CD14-positive monocyte (primary cell): ENCODE measurements around the gene CASTOR1. TPM values are rescaled to one million over a fixed set of nuclear protein-coding genes. Genes with fewer than 3 reads are reported as not detected.

Experiments used
- DNase-seq, 3 donors: peaks; one replicate each; pipeline ENCODE4 v3.0.0-alpha.2; 2011 to 2022
- H2AFZ ChIP-seq: 2 replicates; pipeline ENCODE4 v1.6.0; 2012; ENCODE audit warnings: mild to moderate bottlenecking, low read depth, low read length, inconsistent platforms; ENCODE audit not compliant: insufficient read depth, poor library complexity, severe bottlenecking
- H3K27ac ChIP-seq, 2 donors: 1 replicate in 1 of 2; 2 replicates in 1 of 2; pipeline ENCODE4 v1.5.1; 2012 to 2013; ENCODE audit warnings: low read length in 2 of 2, control low read depth in 1 of 2, inconsistent platforms in 1 of 2, low read depth in 1 of 2, mild to moderate bottlenecking in 1 of 2
- H3K27me3 ChIP-seq, 2 donors: one replicate each; pipeline versions ENCODE4 v1.6.0 to v1.6.1; 2011 to 2013; ENCODE audit warnings: low read length in 2 of 2; ENCODE audit not compliant: control insufficient read depth in 2 of 2, insufficient read depth in 2 of 2
- H3K36me3 ChIP-seq, 2 donors: replicated peaks in 1 of 2; 1 replicate in 1 of 2; 2 replicates in 1 of 2; pipeline versions ENCODE4 v1.5.1 to v1.6.1; 2012 to 2013; ENCODE audit warnings: low read length in 2 of 2, control low read depth in 1 of 2, inconsistent platforms in 1 of 2, mild to moderate bottlenecking in 1 of 2; ENCODE audit not compliant: insufficient read depth in 2 of 2, control insufficient read depth in 1 of 2
- H3K4me1 ChIP-seq, 2 donors: 1 replicate in 1 of 2; 2 replicates in 1 of 2; pipeline versions ENCODE4 v1.5.1 to v1.6.1; 2012 to 2013; ENCODE audit warnings: low read length in 2 of 2, control low read depth in 1 of 2, inconsistent platforms in 1 of 2, mild to moderate bottlenecking in 1 of 2, moderate library complexity in 1 of 2; ENCODE audit not compliant: insufficient read depth in 2 of 2, control insufficient read depth in 1 of 2
- H3K4me2 ChIP-seq: replicated peaks from 2 replicates; pipeline ENCODE3; 2012; ENCODE audit warnings: low read length, moderate library complexity, mild to moderate bottlenecking; ENCODE audit not compliant: poor library complexity, severe bottlenecking; ENCODE audit errors: extremely low read depth
- H3K4me3 ChIP-seq, 3 experiments: fragments of 200-600 bp in 1 of 3; sonication (generic) in 1 of 3; replicated peaks in 1 of 3; 1 replicate in 2 of 3; 2 replicates in 1 of 3; pipeline ENCODE4 v1.5.1; 2011 to 2013; ENCODE audit warnings: low read length in 3 of 3, mild to moderate bottlenecking in 3 of 3, control low read depth in 2 of 3, low read depth in 2 of 3, inconsistent platforms in 1 of 3, moderate library complexity in 1 of 3
- H3K79me2 ChIP-seq: 2 replicates; pipeline ENCODE4 v1.6.0; 2012; ENCODE audit warnings: mild to moderate bottlenecking, control low read depth, inconsistent platforms, low read length, moderate library complexity; ENCODE audit not compliant: insufficient read depth
- H3K9ac ChIP-seq: 2 replicates; pipeline ENCODE4 v1.6.0; 2017; ENCODE audit warnings: low read length, mild to moderate bottlenecking; ENCODE audit not compliant: insufficient read depth, poor library complexity, severe bottlenecking
- H3K9me3 ChIP-seq, 2 donors: replicated peaks in 1 of 2; 1 replicate in 1 of 2; 2 replicates in 1 of 2; pipeline versions ENCODE4 v1.5.1 to v1.6.1; 2012 to 2013; ENCODE audit warnings: low read length in 2 of 2, control low read depth in 1 of 2; ENCODE audit not compliant: control insufficient read depth in 1 of 2, insufficient read depth in 1 of 2
- H4K20me1 ChIP-seq: 2 replicates; pipeline ENCODE4 v1.6.0; 2012; ENCODE audit warnings: mild to moderate bottlenecking, low read length, control low read depth, moderate library complexity; ENCODE audit not compliant: insufficient read depth
- H3K27ac Mint-ChIP-seq, 7 donors: one replicate each; pipeline ENCODE4 v1.8.0; 2020; ENCODE audit warnings: mild to moderate bottlenecking in 7 of 7, mixed read lengths in 7 of 7, moderate library complexity in 6 of 7, inconsistent platforms in 2 of 7
- H3K27me3 Mint-ChIP-seq, 3 donors: one replicate each; pipeline ENCODE4 v1.8.0; 2021 to 2022; ENCODE audit warnings: low read depth in 3 of 3, mild to moderate bottlenecking in 3 of 3, mixed read lengths in 3 of 3, moderate library complexity in 3 of 3, inconsistent platforms in 1 of 3
- H3K36me3 Mint-ChIP-seq, 2 donors: one replicate each; pipeline ENCODE4 v1.8.0; 2020; ENCODE audit warnings: mixed read lengths in 2 of 2, inconsistent platforms in 1 of 2, mild to moderate bottlenecking in 1 of 2
- H3K4me1 Mint-ChIP-seq: one replicate; pipeline ENCODE4 v1.8.0; 2020; ENCODE audit warnings: mild to moderate bottlenecking, mixed read lengths
- H3K4me3 Mint-ChIP-seq, 2 donors: one replicate each; pipeline ENCODE4 v1.8.0; 2020; ENCODE audit warnings: mild to moderate bottlenecking in 2 of 2, mixed read lengths in 2 of 2, moderate library complexity in 1 of 2
- H3K9me3 Mint-ChIP-seq, 7 donors: one replicate each; pipeline ENCODE4 v1.8.0; 2020 to 2022; ENCODE audit warnings: mixed read lengths in 7 of 7, mild to moderate bottlenecking in 6 of 7, moderate library complexity in 6 of 7, inconsistent platforms in 2 of 7
- CTCF ChIP-seq: fragments of 200-600 bp; IDR thresholded peaks from one replicate; pipeline ENCODE4 v1.8.0; 2022; ENCODE audit warnings: antibody characterized with exemption, mild to moderate bottlenecking
- WGBS: methylation state at CpG from one replicate; pipeline ENCODE4 v1.1.5; 2013; ENCODE audit warnings: missing lambda C conversion rate; ENCODE audit not compliant: insufficient coverage; 5-methylcytosine and 5-hydroxymethylcytosine counted together
- intact Hi-C, 2 donors: fragments of 100-400 bp; cut with micrococcal nuclease; formaldehyde crosslinking; loops; one replicate each; pipeline versions ENCODE4 v1.15.0 to v1.15.1; 2023
- polyA plus RNA-seq, 3 donors: library from polyadenylated mRNA; depleted of rRNA in 1 of 3; unstranded in 2 of 3; stranded (reverse) in 1 of 3; fragments of 300-500 nt in 2 of 3; fragments of >200 nt in 1 of 3; fragmentation: Illumina TruSeq in 2 of 3; gene quantifications; 1 replicate in 2 of 3; 2 replicates in 1 of 3; pipeline ENCODE4 v1.2.3, GENCODE V29; 2012 to 2021

The CASTOR1 gene
- polyA plus RNA-seq, 3 donors: 6.4 to 15.5 (median 6.5) TPM

DNA sequence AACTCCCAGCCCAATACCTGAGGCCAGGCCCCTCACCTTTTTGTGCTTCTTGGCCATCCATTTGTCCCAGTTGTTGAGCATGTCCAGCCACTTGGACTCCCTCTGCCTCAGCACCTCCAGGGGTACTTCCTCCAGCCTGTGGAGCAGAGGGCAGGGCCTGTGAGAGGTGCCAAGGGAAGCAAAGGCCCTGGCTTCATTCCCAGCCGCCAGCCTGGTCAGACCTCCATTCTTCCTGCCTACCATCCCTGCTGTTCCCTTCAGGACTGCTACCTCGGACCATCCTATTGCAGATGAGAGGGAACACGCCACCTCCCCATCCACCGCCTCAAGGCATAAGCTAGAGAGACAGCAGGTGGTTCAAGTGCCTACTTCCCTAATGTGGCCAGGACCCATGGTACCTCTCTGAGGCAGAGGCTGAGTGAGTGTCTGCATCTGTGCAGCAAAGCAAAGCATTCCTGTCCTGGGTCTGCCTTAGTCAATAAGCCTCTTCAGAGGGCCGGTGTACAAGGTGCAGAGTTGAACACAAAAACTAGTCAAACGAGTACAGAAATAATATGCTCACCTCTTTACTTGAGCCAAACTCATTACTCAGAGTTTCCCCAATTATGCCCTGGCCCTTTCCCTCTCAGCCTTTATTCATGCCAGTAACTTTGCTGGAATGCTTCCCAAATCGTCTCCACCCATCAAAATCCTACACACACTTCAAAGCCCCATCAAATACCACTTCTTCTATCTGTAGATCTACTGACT, 15.4 kb upstream of the CASTOR1 start:
- TF ChIP-seq CTCF: no peak
- no peaks in the 10 kb centered on the region for H3K9me3 ChIP-seq
- Mint-ChIP-seq H3K36me3 (peaks cover 39% of the 10 kb centered on the region in 2 donors), H3K27ac (peak overlapping the region; percentile 84 to 95 (median 93)), H3K4me1 (peaks cover 90% of the 10 kb centered on the region), H3K4me3 (peak overlapping the region; percentile 34 to 76), H3K9me3 (peaks cover 0 to 2% (median 0%) of the 10 kb centered on the region in 7 donors), H3K27me3 (peaks cover 0 to 3% (median 2%) of the 10 kb centered on the region in 3 donors)
- H3K36me3 ChIP-seq: peaks cover 3 to 16% of the 10 kb centered on the region in 2 donors
- H4K20me1 ChIP-seq: peaks cover 4% of the 10 kb centered on the region
- no peak for DNase-seq
- H2AFZ ChIP-seq: no peak overlapping the region
- H3K27me3 ChIP-seq: no peaks in the 10 kb centered on the region
- H3K4me1 ChIP-seq: peaks cover 85 to 88% of the 10 kb centered on the region in 2 donors
- intact Hi-C loops: loop anchor here in 1 of 2 donors (10.0 kb wide), 1 partner anchor 50 kb away; the partner anchor contains the start of genes CCDC157 and SF3A1
- peak overlapping the region; percentile 64 for H3K4me2 ChIP-seq
- H3K4me3 ChIP-seq: peak overlapping the region in 1 of 3 experiments; percentile 63
- no peak overlapping the region for H3K9ac ChIP-seq
- WGBS: 72% methylated on average over 6 of the region's 7 CpGs
- peaks cover 55% of the 10 kb centered on the region for H3K79me2 ChIP-seq
- peak overlapping the region; percentile 76 to 87 for H3K27ac ChIP-seq

DNA sequence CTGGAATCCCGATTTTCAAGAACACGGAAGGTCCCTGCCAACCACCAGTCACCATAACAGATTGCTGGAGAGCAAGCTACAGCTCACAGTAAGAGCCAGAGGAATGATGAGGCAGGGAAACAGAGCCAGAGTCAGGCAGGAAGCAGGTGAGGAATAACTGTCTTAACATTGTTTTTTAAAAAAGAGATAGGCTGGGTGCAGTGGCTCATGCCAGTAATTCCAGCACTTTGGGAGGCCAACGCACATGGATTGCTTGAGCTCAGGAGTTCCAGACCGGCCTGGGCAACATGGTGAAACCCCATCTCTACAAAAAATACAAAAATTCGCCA, 13.5 kb upstream of the CASTOR1 start:
- no peak overlapping the region for H2AFZ ChIP-seq
- H3K4me1 ChIP-seq: peaks cover 68 to 69% of the 10 kb centered on the region in 2 donors
- H3K9me3 ChIP-seq: no peaks in the 10 kb centered on the region
- intact Hi-C loops: loop anchor here in 1 of 2 donors (10.0 kb wide), 1 partner anchor 52 kb away; the partner anchor contains the start of genes CCDC157 and SF3A1
- peaks cover 0 to 3% (median 2%) of the 10 kb centered on the region in 3 donors for H3K27me3 Mint-ChIP-seq
- DNase-seq: no peak
- H3K27ac Mint-ChIP-seq: peak overlapping the region; percentile 90 to 98 (median 93)
- H3K79me2 ChIP-seq: peaks cover 36% of the 10 kb centered on the region
- H3K4me3 ChIP-seq: peak overlapping the region in 1 of 3 experiments; percentile 65
- peak overlapping the region; percentile 39 to 88 for H3K4me3 Mint-ChIP-seq
- WGBS: no CpG with 5 or more reads among the region's 5 CpGs
- peaks cover 20% of the 10 kb centered on the region for H4K20me1 ChIP-seq
- peaks cover 48 to 52% of the 10 kb centered on the region in 2 donors for H3K36me3 Mint-ChIP-seq
- TF ChIP-seq CTCF: no peak
- peak overlapping the region; percentile 48 for H3K9ac ChIP-seq
- peaks cover 0 to 2% (median 0%) of the 10 kb centered on the region in 7 donors for H3K9me3 Mint-ChIP-seq
- peaks cover 21 to 35% of the 10 kb centered on the region in 2 donors for H3K36me3 ChIP-seq
- peaks cover 73% of the 10 kb centered on the region for H3K4me1 Mint-ChIP-seq
- peak overlapping the region; percentile 66 for H3K4me2 ChIP-seq
- H3K27ac ChIP-seq: peak overlapping the region; percentile 58 to 87
- no peaks in the 10 kb centered on the region for H3K27me3 ChIP-seq
